Keratinocyte (primary cell): Measurements from ENCODE around the gene VPS9D1. TPM values are rescaled to one million over a fixed set of nuclear protein-coding genes. Genes with fewer than 3 reads are reported as not detected.
"Not testable (repeated sequence)": the region's sequence is repeated elsewhere in the genome, so short reads cannot be mapped to it uniquely, and the experiment has no call there.

ENCODE experiments used
- DNase-seq: peaks from one replicate; pipeline ENCODE4 v3.0.0-alpha.2; 2011; ENCODE audit warnings: low read depth, missing footprints, low spot score
- FAIRE-seq: peaks from 2 replicates; lab custom pipeline; 2011; peaks lifted over from hg19 to GRCh38; lab: Jason Lieb, UNC
- H2AFZ ChIP-seq: 2 replicates; pipeline ENCODE4 v1.6.0; 2012; ENCODE audit warnings: low read length, control low read depth, inconsistent platforms; ENCODE audit not compliant: control insufficient read depth
- H3K27ac ChIP-seq: 2 replicates; pipeline ENCODE4 v1.5.1; 2011; ENCODE audit warnings: low read length; ENCODE audit not compliant: control insufficient read depth, insufficient read depth
- H3K27me3 ChIP-seq: 3 replicates; pipeline ENCODE4 v1.6.0; 2011; ENCODE audit warnings: low read length; ENCODE audit not compliant: control insufficient read depth, insufficient read depth; ENCODE audit errors: extremely low read depth
- H3K36me3 ChIP-seq, 2 experiments: 2 replicates in 1 of 2; 3 replicates in 1 of 2; pipeline ENCODE4 v1.5.1; 2011; ENCODE audit warnings: low read length in 2 of 2, mild to moderate bottlenecking in 1 of 2; ENCODE audit not compliant: control insufficient read depth in 2 of 2, insufficient read depth in 2 of 2; ENCODE audit errors: extremely low read depth in 1 of 2
- H3K4me1 ChIP-seq: 3 replicates; pipeline ENCODE4 v1.5.1; 2011; ENCODE audit warnings: low read length; ENCODE audit not compliant: control insufficient read depth, insufficient read depth; ENCODE audit errors: extremely low read depth
- H3K4me2 ChIP-seq: 3 replicates; pipeline ENCODE4 v1.6.0; 2011; ENCODE audit warnings: low read depth, low read length; ENCODE audit not compliant: control insufficient read depth, insufficient read depth; ENCODE audit errors: extremely low read depth
- H3K4me3 ChIP-seq, 3 experiments: fragments of 200-600 bp in 1 of 3; sonication (generic) in 1 of 3; 2 replicates in 2 of 3; 3 replicates in 1 of 3; pipeline ENCODE4 v1.5.1; 2011 to 2016; ENCODE audit warnings: low read length in 3 of 3, mild to moderate bottlenecking in 3 of 3, control low read depth in 2 of 3, inconsistent platforms in 1 of 3, low read depth in 1 of 3, mixed read lengths in 1 of 3, mixed run types in 1 of 3, moderate library complexity in 1 of 3; ENCODE audit not compliant: control insufficient read depth in 2 of 3, insufficient read depth in 2 of 3; ENCODE audit errors: extremely low read depth in 1 of 3
- H3K79me2 ChIP-seq: 2 replicates; pipeline ENCODE4 v1.6.0; 2012; ENCODE audit warnings: low read length; ENCODE audit not compliant: control insufficient read depth, insufficient read depth
- H3K9ac ChIP-seq: 3 replicates; pipeline ENCODE4 v1.6.0; 2011; ENCODE audit warnings: low read length; ENCODE audit not compliant: control insufficient read depth, insufficient read depth; ENCODE audit errors: extremely low read depth
- H3K9me1 ChIP-seq: 3 replicates; pipeline ENCODE4 v1.6.0; 2011; ENCODE audit warnings: low read length; ENCODE audit not compliant: control insufficient read depth, insufficient read depth; ENCODE audit errors: extremely low read depth
- H3K9me3 ChIP-seq: 2 replicates; pipeline ENCODE4 v1.5.1; 2012; ENCODE audit warnings: low read depth, low read length; ENCODE audit not compliant: control insufficient read depth
- H4K20me1 ChIP-seq: 3 replicates; pipeline ENCODE4 v1.6.0; 2011; ENCODE audit warnings: low read length; ENCODE audit not compliant: control insufficient read depth, insufficient read depth; ENCODE audit errors: extremely low read depth
- CTCF ChIP-seq, 3 experiments: IDR thresholded peaks in 1 of 3; conservative IDR thresholded peaks in 1 of 3; optimal IDR thresholded peaks in 1 of 3; 2 replicates in 2 of 3; 3 replicates in 1 of 3; pipeline versions ENCODE3 to v1.5.1; 2011; ENCODE audit warnings: low read length in 3 of 3, mild to moderate bottlenecking in 3 of 3, moderate library complexity in 2 of 3, control low read depth in 1 of 3, inconsistent platforms in 1 of 3; ENCODE audit not compliant: insufficient read depth in 2 of 3; ENCODE audit errors: extremely low read depth in 1 of 3
- EZH2 ChIP-seq: IDR thresholded peaks from one replicate; pipeline ENCODE4 v1.6.1; 2012; ENCODE audit warnings: inconsistent platforms, mild to moderate bottlenecking, low read length, moderate library complexity
- dilution Hi-C: fragments of 300-500 bp; cut with MboI; formaldehyde crosslinking; loops from one replicate; pipeline ENCODE4 v1.7.0; 2020; ENCODE audit warnings: low sequenced_read_pairs; ENCODE audit not compliant: extremely low pct_ligation_motif_present
- polyA plus RNA-seq, 5 experiments: library from polyadenylated mRNA; depleted of rRNA in 3 of 5; stranded (reverse) in 3 of 5; stranded (forward) in 1 of 5; unstranded in 1 of 5; fragments of >200 nt; gene quantifications; 1 replicate in 1 of 5; 2 replicates in 3 of 5; 3 replicates in 1 of 5; pipeline versions ENCODE4 v1.2.1 to v1.2.3, GENCODE V29; 2011 to 2012; ENCODE audit warnings: missing spikeins in 2 of 5, low read depth in 1 of 5, low replicate concordance in 1 of 5

Gene VPS9D1
- polyA plus RNA-seq, 1 donor (not counting 4 experiments of a cell fraction or from before 2014, with no cell fraction given) = 1.6 TPM

- dilution Hi-C loops, FAIRE-seq, H3K36me3 ChIP-seq, H3K9ac ChIP-seq, H3K27ac ChIP-seq, H3K4me3 ChIP-seq, DNase-seq, H3K4me2 ChIP-seq, H3K27me3 ChIP-seq, H3K79me2 ChIP-seq, H3K9me3 ChIP-seq, H3K9me1 ChIP-seq, H2AFZ ChIP-seq, H4K20me1 ChIP-seq, H3K4me1 ChIP-seq: not testable (repeated sequence)
- TF ChIP-seq CTCF (optimal IDR thresholded peaks at IDR 0.05 in 1 of 3, IDR thresholded peaks at IDR 0.05 in 1 of 3, conservative IDR thresholded peaks at IDR 0.05 in 1 of 3; ENCODE audit: extremely low read depth in 1 of 3, insufficient read depth in 2 of 3, low read length in 3 of 3) = peak in 2 of 3 experiments; percentile 1 to 41
Observed at GRCh38 chr16:89667000-89667399, 53.7 kb downstream of the VPS9D1 start.

- H4K20me1 ChIP-seq, DNase-seq, H3K27ac ChIP-seq, H2AFZ ChIP-seq, H3K4me3 ChIP-seq, H3K9me1 ChIP-seq, H3K4me2 ChIP-seq, H3K9me3 ChIP-seq, dilution Hi-C loops, H3K4me1 ChIP-seq, FAIRE-seq, H3K9ac ChIP-seq, H3K27me3 ChIP-seq: not testable (repeated sequence)
- H3K79me2 ChIP-seq = peaks cover 18% of the 10 kb centered on the region
- peaks cover 13 to 25% of the 10 kb centered on the region in 2 experiments for H3K36me3 ChIP-seq
Observed at GRCh38 chr16:89664238-89664637, 56.5 kb downstream of the VPS9D1 start.

GRCh38 chr16:89661215-89661614 is 59.5 kb downstream of the VPS9D1 start:
- dilution Hi-C loops = no loop called here
- Histone ChIP-seq H3K4me1 (peaks cover 13% of the 10 kb centered on the region), H3K27ac (no peak overlapping the region), H3K9me3 (no peaks in the 10 kb centered on the region), H4K20me1 (peaks cover 3% of the 10 kb centered on the region), H3K79me2 (peaks cover 41% of the 10 kb centered on the region), H3K36me3 (peaks cover 13 to 25% of the 10 kb centered on the region in 2 experiments), H3K9me1 (no peaks in the 10 kb centered on the region), H3K4me2 (no peak overlapping the region), H3K4me3 (no peak overlapping the region), H3K27me3 (no peaks in the 10 kb centered on the region), H3K9ac (no peak overlapping the region), H2AFZ (no peak overlapping the region)
- FAIRE-seq (no peak), DNase-seq (no peak)
- no peak for TF ChIP-seq EZH2
